GM23338 (cell line): ENCODE data around the gene LYSMD4. TPM values are rescaled to one million over a fixed set of nuclear protein-coding genes. Genes with fewer than 3 reads are reported as not detected.

Experiments
- ATAC-seq: fragments of 200-7000 bp; cut with Tn5 transposase; 3 replicates; pipeline ENCODE4 v1.9.1; 2020
- DNase-seq: peaks from one replicate; pipeline ENCODE4 v3.0.0-alpha.2; 2015; ENCODE audit warnings: low spot score
- H2AFZ ChIP-seq: fragments of 200-600 bp; sonication (generic); 2 replicates; pipeline ENCODE4 v1.8.0; 2016; ENCODE audit warnings: antibody characterized with exemption, mild to moderate bottlenecking, moderate library complexity
- H3F3A ChIP-seq: fragments of 200-600 bp; sonication (generic); replicated peaks from 2 replicates; pipeline ENCODE4 v1.8.0; 2017; ENCODE audit warnings: antibody characterized with exemption, mixed run types, low read depth
- H3K27ac ChIP-seq: fragments of 200-600 bp; sonication (generic); 2 replicates; pipeline ENCODE4 v1.6.1; 2016; ENCODE audit warnings: low read depth
- H3K27me3 ChIP-seq: fragments of 200-600 bp; sonication (generic); 2 replicates; pipeline ENCODE4 v1.8.0; 2016; ENCODE audit warnings: mild to moderate bottlenecking, mixed run types, moderate library complexity; ENCODE audit not compliant: insufficient read depth
- H3K36me3 ChIP-seq: fragments of 200-600 bp; sonication (generic); 2 replicates; pipeline ENCODE4 v1.8.0; 2016; ENCODE audit warnings: mild to moderate bottlenecking; ENCODE audit not compliant: insufficient read depth
- H3K4me1 ChIP-seq: fragments of 200-600 bp; sonication (generic); 2 replicates; pipeline ENCODE4 v1.8.0; 2016; ENCODE audit warnings: mild to moderate bottlenecking, moderate library complexity; ENCODE audit not compliant: insufficient read depth
- H3K4me2 ChIP-seq: fragments of 200-600 bp; sonication (generic); 2 replicates; pipeline ENCODE4 v1.7.1; 2017; ENCODE audit warnings: mixed run types
- H3K4me3 ChIP-seq: fragments of 200-600 bp; sonication (generic); 2 replicates; pipeline ENCODE4 v1.6.1; 2016; ENCODE audit warnings: mixed run types
- H3K79me2 ChIP-seq: fragments of 200-600 bp; sonication (generic); replicated peaks from 2 replicates; pipeline ENCODE4 v1.8.0; 2017; ENCODE audit warnings: mild to moderate bottlenecking; ENCODE audit not compliant: insufficient read depth
- H3K9me2 ChIP-seq: fragments of 200-600 bp; sonication (generic); 2 replicates; pipeline ENCODE4 v1.8.0; 2017; ENCODE audit not compliant: insufficient read depth
- H4K20me1 ChIP-seq: fragments of 200-600 bp; sonication (generic); replicated peaks from 2 replicates; pipeline ENCODE4 v1.8.0; 2017; ENCODE audit warnings: mild to moderate bottlenecking; ENCODE audit not compliant: insufficient read depth
- H3K27ac Mint-ChIP-seq: 2 replicates; pipeline ENCODE4 v1.8.0; 2020; ENCODE audit warnings: inconsistent platforms, mild to moderate bottlenecking, moderate library complexity, mixed read lengths
- H3K27me3 Mint-ChIP-seq: 3 replicates; pipeline ENCODE4 v1.8.0; 2022; ENCODE audit warnings: low read depth, mild to moderate bottlenecking, moderate library complexity, mixed read lengths, inconsistent platforms; ENCODE audit not compliant: insufficient read depth, poor library complexity
- H3K36me3 Mint-ChIP-seq: 3 replicates; pipeline ENCODE4 v1.8.0; 2021; ENCODE audit warnings: low read depth, mild to moderate bottlenecking, inconsistent platforms, moderate library complexity, mixed read lengths
- H3K4me1 Mint-ChIP-seq: 3 replicates; pipeline ENCODE4 v1.8.0; 2020; ENCODE audit warnings: mild to moderate bottlenecking, inconsistent platforms, mixed read lengths
- H3K4me3 Mint-ChIP-seq: 3 replicates; pipeline ENCODE4 v1.8.0; 2021; ENCODE audit warnings: moderate library complexity, mild to moderate bottlenecking, inconsistent platforms, mixed read lengths
- H3K9me3 Mint-ChIP-seq: 3 replicates; pipeline ENCODE4 v1.8.0; 2020; ENCODE audit warnings: moderate library complexity, mild to moderate bottlenecking, inconsistent platforms, mixed read lengths
- EZH2 ChIP-seq: fragments of 200-600 bp; sonication (generic); IDR thresholded peaks from one replicate; pipeline ENCODE4 v1.8.0; 2017; ENCODE audit warnings: antibody characterized with exemption, mild to moderate bottlenecking, low read depth; ENCODE audit not compliant: unreplicated experiment
- EZH2phosphoT487 ChIP-seq: fragments of 200-600 bp; sonication (generic); IDR thresholded peaks from one replicate; pipeline ENCODE4 v1.8.1; 2018; ENCODE audit warnings: antibody characterized with exemption; ENCODE audit not compliant: unreplicated experiment
- JUNB ChIP-seq: IDR thresholded peaks from one replicate; pipeline ENCODE4 v1.6.1; 2016; ENCODE audit warnings: antibody characterized with exemption; ENCODE audit not compliant: unreplicated experiment
- NANOG ChIP-seq: IDR thresholded peaks from 2 replicates; pipeline ENCODE4 v1.6.1; 2016; ENCODE audit warnings: antibody characterized with exemption, borderline replicate concordance
- POLR2AphosphoS5 ChIP-seq: IDR thresholded peaks from 2 replicates; pipeline ENCODE4 v1.6.1; 2016; ENCODE audit warnings: antibody characterized with exemption, low read depth
- STAT1 ChIP-seq: IDR thresholded peaks from one replicate; pipeline ENCODE4 v1.6.1; 2016; ENCODE audit warnings: antibody characterized with exemption; ENCODE audit not compliant: unreplicated experiment
- ZNF114 ChIP-seq: fragments of 250-450 bp; sonication (Bioruptor Pico); IDR thresholded peaks from 2 replicates; pipeline ENCODE4 v1.5.0; 2020; ENCODE audit warnings: mild to moderate bottlenecking, moderate library complexity
- ZNF331 ChIP-seq: fragments of 250-450 bp; sonication (Bioruptor Pico); IDR thresholded peaks from 2 replicates; pipeline ENCODE4 v1.5.0; 2020; ENCODE audit warnings: low read depth, mild to moderate bottlenecking, moderate library complexity
- polyA plus RNA-seq: library from polyadenylated mRNA; unstranded; fragments of >200 nt; fragmentation: Nextera tagmentation; extraction: Ambion mirVana; gene quantifications from 2 replicates; pipeline ENCODE4 v1.2.1, GENCODE V29; 2016
- total RNA-seq: library from RNA; depleted of rRNA; stranded (reverse); fragments of >200 nt; shearing (Covaris generic); gene quantifications from 2 replicates; pipeline ENCODE4 v1.2.3, GENCODE V29; 2014
- TF ChIP-seq, protein P1 (sequence below): IDR thresholded peaks from 2 replicates; pipeline ENCODE4 v1.6.1; 2016; ENCODE audit warnings: antibody characterized with exemption
- TF ChIP-seq, protein P2 (sequence below), 2 experiments: fragments of 200-600 bp in 1 of 2; sonication (generic) in 1 of 2; conservative IDR thresholded peaks; 2 replicates each; pipeline versions ENCODE4 v1.5.1 to v1.6.1; 2016 to 2017; ENCODE audit warnings: antibody characterized with exemption in 2 of 2, low read depth in 2 of 2, mild to moderate bottlenecking in 2 of 2, moderate library complexity in 1 of 2
- TF ChIP-seq, protein P3 (sequence below): IDR thresholded peaks from one replicate; pipeline ENCODE4 v1.6.1; 2018; ENCODE audit warnings: antibody characterized with exemption; ENCODE audit not compliant: unreplicated experiment
- TF ChIP-seq, protein P4 (sequence below): fragments of 250-450 bp; sonication (Bioruptor Pico); IDR thresholded peaks from 2 replicates; pipeline ENCODE4 v1.5.0; 2020; ENCODE audit warnings: mild to moderate bottlenecking, moderate library complexity

LYSMD4 gene
- total and polyA plus RNA-seq, 2 experiments from 2014 or later = 7.5 to 23.8 TPM

DNA sequence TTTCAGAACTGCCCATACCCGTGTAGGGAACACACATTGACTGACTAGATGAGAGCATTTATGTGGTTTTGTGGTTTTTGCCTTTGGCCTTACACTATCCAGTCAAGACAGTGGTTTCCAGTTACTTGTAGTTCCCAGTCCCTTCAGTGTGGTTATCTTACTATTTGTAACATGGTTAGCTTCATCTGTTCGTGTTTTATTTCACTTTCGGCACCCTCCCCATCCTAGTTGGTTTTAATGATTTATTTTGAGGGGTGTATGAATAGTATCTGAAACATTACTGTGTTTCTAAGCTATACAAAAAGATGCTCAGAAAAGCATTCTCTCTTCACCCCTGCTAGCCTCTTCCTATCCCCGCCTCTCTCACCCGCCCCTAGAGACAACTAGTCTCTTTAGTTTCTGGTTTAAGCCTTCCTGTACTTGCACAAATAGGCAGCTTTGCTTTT is 14.1 kb downstream of the LYSMD4 start:
- Histone ChIP-seq H2AFZ (no peak overlapping the region), H3K27ac (no peak overlapping the region), H3K4me3 (no peak overlapping the region), H3K4me2 (no peak overlapping the region), H4K20me1 (no peaks in the 10 kb centered on the region), H3K4me1 (no peaks in the 10 kb centered on the region), H3K9me2 (peaks cover 11% of the 10 kb centered on the region), H3K36me3 (0 out of 2 replicates have a peak, but pooled peaks cover 5% of the 10 kb centered on the region), H3F3A (no peaks in the 10 kb centered on the region), H3K27me3 (no peaks in the 10 kb centered on the region), H3K79me2 (no peaks in the 10 kb centered on the region)
- peaks cover 2% of the 10 kb centered on the region for H3K27me3 Mint-ChIP-seq
- no peak for DNase-seq
- H3K36me3 Mint-ChIP-seq = peaks cover 10% of the 10 kb centered on the region
- H3K4me3 Mint-ChIP-seq = no peak overlapping the region
- no peak overlapping the region for H3K27ac Mint-ChIP-seq
- peaks cover 18% of the 10 kb centered on the region for H3K4me1 Mint-ChIP-seq
- no peaks in the 10 kb centered on the region for H3K9me3 Mint-ChIP-seq
- TF ChIP-seq JUNB (no peak), ZNF331 (CRISPR knock-in tag) (no peak), STAT1 (no peak), EZH2phosphoT487 (no peak), NANOG (no peak), POLR2AphosphoS5 (no peak), EZH2 (no peak), ZNF114 (CRISPR knock-in tag) (no peak)
- TF ChIP-seq, protein P1, sequence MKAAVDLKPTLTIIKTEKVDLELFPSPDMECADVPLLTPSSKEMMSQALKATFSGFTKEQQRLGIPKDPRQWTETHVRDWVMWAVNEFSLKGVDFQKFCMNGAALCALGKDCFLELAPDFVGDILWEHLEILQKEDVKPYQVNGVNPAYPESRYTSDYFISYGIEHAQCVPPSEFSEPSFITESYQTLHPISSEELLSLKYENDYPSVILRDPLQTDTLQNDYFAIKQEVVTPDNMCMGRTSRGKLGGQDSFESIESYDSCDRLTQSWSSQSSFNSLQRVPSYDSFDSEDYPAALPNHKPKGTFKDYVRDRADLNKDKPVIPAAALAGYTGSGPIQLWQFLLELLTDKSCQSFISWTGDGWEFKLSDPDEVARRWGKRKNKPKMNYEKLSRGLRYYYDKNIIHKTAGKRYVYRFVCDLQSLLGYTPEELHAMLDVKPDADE = no peak
- TF ChIP-seq, protein P2, sequence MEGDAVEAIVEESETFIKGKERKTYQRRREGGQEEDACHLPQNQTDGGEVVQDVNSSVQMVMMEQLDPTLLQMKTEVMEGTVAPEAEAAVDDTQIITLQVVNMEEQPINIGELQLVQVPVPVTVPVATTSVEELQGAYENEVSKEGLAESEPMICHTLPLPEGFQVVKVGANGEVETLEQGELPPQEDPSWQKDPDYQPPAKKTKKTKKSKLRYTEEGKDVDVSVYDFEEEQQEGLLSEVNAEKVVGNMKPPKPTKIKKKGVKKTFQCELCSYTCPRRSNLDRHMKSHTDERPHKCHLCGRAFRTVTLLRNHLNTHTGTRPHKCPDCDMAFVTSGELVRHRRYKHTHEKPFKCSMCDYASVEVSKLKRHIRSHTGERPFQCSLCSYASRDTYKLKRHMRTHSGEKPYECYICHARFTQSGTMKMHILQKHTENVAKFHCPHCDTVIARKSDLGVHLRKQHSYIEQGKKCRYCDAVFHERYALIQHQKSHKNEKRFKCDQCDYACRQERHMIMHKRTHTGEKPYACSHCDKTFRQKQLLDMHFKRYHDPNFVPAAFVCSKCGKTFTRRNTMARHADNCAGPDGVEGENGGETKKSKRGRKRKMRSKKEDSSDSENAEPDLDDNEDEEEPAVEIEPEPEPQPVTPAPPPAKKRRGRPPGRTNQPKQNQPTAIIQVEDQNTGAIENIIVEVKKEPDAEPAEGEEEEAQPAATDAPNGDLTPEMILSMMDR (conservative IDR thresholded peaks at IDR 0.05; ENCODE audit: low read depth in 2 of 2) = no peak
- TF ChIP-seq, protein P3, sequence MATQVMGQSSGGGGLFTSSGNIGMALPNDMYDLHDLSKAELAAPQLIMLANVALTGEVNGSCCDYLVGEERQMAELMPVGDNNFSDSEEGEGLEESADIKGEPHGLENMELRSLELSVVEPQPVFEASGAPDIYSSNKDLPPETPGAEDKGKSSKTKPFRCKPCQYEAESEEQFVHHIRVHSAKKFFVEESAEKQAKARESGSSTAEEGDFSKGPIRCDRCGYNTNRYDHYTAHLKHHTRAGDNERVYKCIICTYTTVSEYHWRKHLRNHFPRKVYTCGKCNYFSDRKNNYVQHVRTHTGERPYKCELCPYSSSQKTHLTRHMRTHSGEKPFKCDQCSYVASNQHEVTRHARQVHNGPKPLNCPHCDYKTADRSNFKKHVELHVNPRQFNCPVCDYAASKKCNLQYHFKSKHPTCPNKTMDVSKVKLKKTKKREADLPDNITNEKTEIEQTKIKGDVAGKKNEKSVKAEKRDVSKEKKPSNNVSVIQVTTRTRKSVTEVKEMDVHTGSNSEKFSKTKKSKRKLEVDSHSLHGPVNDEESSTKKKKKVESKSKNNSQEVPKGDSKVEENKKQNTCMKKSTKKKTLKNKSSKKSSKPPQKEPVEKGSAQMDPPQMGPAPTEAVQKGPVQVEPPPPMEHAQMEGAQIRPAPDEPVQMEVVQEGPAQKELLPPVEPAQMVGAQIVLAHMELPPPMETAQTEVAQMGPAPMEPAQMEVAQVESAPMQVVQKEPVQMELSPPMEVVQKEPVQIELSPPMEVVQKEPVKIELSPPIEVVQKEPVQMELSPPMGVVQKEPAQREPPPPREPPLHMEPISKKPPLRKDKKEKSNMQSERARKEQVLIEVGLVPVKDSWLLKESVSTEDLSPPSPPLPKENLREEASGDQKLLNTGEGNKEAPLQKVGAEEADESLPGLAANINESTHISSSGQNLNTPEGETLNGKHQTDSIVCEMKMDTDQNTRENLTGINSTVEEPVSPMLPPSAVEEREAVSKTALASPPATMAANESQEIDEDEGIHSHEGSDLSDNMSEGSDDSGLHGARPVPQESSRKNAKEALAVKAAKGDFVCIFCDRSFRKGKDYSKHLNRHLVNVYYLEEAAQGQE = no peak
- TF ChIP-seq, protein P4, sequence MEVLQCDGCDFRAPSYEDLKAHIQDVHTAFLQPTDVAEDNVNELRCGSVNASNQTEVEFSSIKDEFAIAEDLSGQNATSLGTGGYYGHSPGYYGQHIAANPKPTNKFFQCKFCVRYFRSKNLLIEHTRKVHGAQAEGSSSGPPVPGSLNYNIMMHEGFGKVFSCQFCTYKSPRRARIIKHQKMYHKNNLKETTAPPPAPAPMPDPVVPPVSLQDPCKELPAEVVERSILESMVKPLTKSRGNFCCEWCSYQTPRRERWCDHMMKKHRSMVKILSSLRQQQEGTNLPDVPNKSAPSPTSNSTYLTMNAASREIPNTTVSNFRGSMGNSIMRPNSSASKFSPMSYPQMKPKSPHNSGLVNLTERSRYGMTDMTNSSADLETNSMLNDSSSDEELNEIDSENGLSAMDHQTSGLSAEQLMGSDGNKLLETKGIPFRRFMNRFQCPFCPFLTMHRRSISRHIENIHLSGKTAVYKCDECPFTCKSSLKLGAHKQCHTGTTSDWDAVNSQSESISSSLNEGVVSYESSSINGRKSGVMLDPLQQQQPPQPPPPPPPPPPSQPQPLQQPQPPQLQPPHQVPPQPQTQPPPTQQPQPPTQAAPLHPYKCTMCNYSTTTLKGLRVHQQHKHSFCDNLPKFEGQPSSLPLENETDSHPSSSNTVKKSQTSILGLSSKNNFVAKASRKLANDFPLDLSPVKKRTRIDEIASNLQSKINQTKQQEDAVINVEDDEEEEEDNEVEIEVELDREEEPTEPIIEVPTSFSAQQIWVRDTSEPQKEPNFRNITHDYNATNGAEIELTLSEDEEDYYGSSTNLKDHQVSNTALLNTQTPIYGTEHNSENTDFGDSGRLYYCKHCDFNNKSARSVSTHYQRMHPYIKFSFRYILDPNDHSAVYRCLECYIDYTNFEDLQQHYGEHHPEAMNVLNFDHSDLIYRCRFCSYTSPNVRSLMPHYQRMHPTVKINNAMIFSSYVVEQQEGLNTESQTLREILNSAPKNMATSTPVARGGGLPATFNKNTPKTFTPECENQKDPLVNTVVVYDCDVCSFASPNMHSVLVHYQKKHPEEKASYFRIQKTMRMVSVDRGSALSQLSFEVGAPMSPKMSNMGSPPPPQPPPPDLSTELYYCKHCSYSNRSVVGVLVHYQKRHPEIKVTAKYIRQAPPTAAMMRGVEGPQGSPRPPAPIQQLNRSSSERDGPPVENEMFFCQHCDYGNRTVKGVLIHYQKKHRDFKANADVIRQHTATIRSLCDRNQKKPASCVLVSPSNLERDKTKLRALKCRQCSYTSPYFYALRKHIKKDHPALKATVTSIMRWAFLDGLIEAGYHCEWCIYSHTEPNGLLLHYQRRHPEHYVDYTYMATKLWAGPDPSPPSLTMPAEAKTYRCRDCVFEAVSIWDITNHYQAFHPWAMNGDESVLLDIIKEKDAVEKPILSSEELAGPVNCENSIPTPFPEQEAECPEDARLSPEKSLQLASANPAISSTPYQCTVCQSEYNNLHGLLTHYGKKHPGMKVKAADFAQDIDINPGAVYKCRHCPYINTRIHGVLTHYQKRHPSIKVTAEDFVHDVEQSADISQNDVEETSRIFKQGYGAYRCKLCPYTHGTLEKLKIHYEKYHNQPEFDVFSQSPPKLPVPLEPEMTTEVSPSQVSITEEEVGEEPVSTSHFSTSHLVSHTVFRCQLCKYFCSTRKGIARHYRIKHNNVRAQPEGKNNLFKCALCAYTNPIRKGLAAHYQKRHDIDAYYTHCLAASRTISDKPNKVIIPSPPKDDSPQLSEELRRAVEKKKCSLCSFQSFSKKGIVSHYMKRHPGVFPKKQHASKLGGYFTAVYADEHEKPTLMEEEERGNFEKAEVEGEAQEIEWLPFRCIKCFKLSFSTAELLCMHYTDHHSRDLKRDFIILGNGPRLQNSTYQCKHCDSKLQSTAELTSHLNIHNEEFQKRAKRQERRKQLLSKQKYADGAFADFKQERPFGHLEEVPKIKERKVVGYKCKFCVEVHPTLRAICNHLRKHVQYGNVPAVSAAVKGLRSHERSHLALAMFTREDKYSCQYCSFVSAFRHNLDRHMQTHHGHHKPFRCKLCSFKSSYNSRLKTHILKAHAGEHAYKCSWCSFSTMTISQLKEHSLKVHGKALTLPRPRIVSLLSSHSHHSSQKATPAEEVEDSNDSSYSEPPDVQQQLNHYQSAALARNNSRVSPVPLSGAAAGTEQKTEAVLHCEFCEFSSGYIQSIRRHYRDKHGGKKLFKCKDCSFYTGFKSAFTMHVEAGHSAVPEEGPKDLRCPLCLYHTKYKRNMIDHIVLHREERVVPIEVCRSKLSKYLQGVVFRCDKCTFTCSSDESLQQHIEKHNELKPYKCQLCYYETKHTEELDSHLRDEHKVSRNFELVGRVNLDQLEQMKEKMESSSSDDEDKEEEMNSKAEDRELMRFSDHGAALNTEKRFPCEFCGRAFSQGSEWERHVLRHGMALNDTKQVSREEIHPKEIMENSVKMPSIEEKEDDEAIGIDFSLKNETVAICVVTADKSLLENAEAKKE (CRISPR knock-in tag) = no peak
- no peak for ATAC-seq
